ENCODE measurements around the gene NUDT3. TPM values are rescaled to one million over a fixed set of nuclear protein-coding genes. Genes with fewer than 3 reads are reported as not detected.

NUDT3 gene
- total and polyA plus RNA-seq, 4 donors = 3.2 to 20.2 (median 9.5) TPM

- H3K9ac ChIP-seq (ENCODE audit: low read depth in 1 of 2, low read length in 2 of 2) = no peak overlapping the region
- H3K27me3 ChIP-seq (ENCODE audit: control insufficient read depth in 4 of 4, insufficient read depth in 4 of 4, low read length in 3 of 4) = no peaks in the 10 kb centered on the region
- no peak overlapping the region for H3K27ac ChIP-seq (ENCODE audit: low read depth in 1 of 2, low read length in 2 of 2)
- no peak for TF ChIP-seq RAD21 (IDR thresholded peaks at IDR 0.05)
- TF ChIP-seq HNF4A (conservative IDR thresholded peaks at IDR 0.05) = no peak
- TF ChIP-seq, protein P1, sequence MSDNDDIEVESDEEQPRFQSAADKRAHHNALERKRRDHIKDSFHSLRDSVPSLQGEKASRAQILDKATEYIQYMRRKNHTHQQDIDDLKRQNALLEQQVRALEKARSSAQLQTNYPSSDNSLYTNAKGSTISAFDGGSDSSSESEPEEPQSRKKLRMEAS (IDR thresholded peaks at IDR 0.05) = no peak
- no peak for TF ChIP-seq YY1 (IDR thresholded peaks at IDR 0.05)
- no peak for TF ChIP-seq SP1 (IDR thresholded peaks at IDR 0.05)
- TF ChIP-seq FOXA1 (IDR thresholded peaks at IDR 0.05) = no peak
- TF ChIP-seq TAF1 (conservative IDR thresholded peaks at IDR 0.05) = no peak
- TF ChIP-seq GABPA (IDR thresholded peaks at IDR 0.05 in 1 of 2, conservative IDR thresholded peaks at IDR 0.05 in 1 of 2) = no peak
- TF ChIP-seq NR2F2 (IDR thresholded peaks at IDR 0.05) = no peak
- TF ChIP-seq, protein P2, sequence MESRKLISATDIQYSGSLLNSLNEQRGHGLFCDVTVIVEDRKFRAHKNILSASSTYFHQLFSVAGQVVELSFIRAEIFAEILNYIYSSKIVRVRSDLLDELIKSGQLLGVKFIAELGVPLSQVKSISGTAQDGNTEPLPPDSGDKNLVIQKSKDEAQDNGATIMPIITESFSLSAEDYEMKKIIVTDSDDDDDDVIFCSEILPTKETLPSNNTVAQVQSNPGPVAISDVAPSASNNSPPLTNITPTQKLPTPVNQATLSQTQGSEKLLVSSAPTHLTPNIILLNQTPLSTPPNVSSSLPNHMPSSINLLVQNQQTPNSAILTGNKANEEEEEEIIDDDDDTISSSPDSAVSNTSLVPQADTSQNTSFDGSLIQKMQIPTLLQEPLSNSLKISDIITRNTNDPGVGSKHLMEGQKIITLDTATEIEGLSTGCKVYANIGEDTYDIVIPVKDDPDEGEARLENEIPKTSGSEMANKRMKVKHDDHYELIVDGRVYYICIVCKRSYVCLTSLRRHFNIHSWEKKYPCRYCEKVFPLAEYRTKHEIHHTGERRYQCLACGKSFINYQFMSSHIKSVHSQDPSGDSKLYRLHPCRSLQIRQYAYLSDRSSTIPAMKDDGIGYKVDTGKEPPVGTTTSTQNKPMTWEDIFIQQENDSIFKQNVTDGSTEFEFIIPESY (IDR thresholded peaks at IDR 0.05) = no peak
- TF ChIP-seq REST (IDR thresholded peaks at IDR 0.05) = no peak
- TF ChIP-seq RXRA (IDR thresholded peaks at IDR 0.05) = no peak
- TF ChIP-seq JUND (IDR thresholded peaks at IDR 0.05) = no peak
- TF ChIP-seq ATF3 (IDR thresholded peaks at IDR 0.05) = no peak
- no peak for TF ChIP-seq FOXA2 (IDR thresholded peaks at IDR 0.05)
- TF ChIP-seq EGR1 (IDR thresholded peaks at IDR 0.05; ENCODE audit: low read depth in 2 of 2) = no peak
- TF ChIP-seq, protein P3, sequence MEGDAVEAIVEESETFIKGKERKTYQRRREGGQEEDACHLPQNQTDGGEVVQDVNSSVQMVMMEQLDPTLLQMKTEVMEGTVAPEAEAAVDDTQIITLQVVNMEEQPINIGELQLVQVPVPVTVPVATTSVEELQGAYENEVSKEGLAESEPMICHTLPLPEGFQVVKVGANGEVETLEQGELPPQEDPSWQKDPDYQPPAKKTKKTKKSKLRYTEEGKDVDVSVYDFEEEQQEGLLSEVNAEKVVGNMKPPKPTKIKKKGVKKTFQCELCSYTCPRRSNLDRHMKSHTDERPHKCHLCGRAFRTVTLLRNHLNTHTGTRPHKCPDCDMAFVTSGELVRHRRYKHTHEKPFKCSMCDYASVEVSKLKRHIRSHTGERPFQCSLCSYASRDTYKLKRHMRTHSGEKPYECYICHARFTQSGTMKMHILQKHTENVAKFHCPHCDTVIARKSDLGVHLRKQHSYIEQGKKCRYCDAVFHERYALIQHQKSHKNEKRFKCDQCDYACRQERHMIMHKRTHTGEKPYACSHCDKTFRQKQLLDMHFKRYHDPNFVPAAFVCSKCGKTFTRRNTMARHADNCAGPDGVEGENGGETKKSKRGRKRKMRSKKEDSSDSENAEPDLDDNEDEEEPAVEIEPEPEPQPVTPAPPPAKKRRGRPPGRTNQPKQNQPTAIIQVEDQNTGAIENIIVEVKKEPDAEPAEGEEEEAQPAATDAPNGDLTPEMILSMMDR (IDR thresholded peaks at IDR 0.05; ENCODE audit: low read depth, low read length, missing input control) = no peak
- no peak for TF ChIP-seq HNF4G (IDR thresholded peaks at IDR 0.05)
- no peaks in the 10 kb centered on the region for H3K9me3 ChIP-seq (ENCODE audit: control insufficient read depth in 4 of 4, low read length in 3 of 4)
- peak overlapping the region in 1 of 3 donors; percentile 79 for H3K4me3 ChIP-seq (ENCODE audit: low read depth in 1 of 3, low read length in 3 of 3)
- no peak for DNase-seq (ENCODE audit: low spot score)
- 86% methylated on average over 14 of the region's 14 CpGs for WGBS
- peaks cover 0 to 17% (median 6%) of the 10 kb centered on the region in 4 donors for H3K36me3 ChIP-seq (ENCODE audit: control insufficient read depth in 4 of 4, insufficient read depth in 3 of 4, low read depth in 1 of 4, low read length in 3 of 4)
- peaks cover 0 to 11% (median 7%) of the 10 kb centered on the region in 4 donors for H3K4me1 ChIP-seq (ENCODE audit: control insufficient read depth in 4 of 4, insufficient read depth in 4 of 4, low read length in 3 of 4)
Observed at GRCh38 chr6:34238585-34239499, 153.6 kb downstream of the NUDT3 start.
